Measurements from ENCODE around the gene SDC3.
A peak's percentile ranks its signal among the peaks of the same experiment; 100 is the strongest.

The SDC3 gene

DNA sequence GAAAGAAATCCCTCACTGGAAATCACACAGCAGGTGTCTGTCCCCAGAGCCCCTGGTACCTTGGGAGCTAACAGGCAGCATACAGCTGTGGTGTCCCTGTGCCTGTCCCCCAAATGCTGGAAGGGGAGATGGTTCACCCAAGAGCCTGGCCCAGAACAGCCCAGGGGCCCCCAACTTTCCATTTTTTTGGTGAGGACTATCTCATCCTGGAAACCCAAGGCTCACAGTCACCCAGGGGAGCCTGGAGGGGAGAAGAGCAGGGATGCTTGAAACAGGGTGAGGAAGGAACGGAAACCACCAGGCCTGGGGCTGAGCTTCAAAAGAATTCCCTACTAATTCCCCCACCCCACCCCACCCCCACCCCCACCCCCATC, 3.6 kb downstream of the SDC3 start:
- Histone ChIP-seq H3K4me1 (ENCODE audit: control insufficient read depth, insufficient read depth, low read length) (peaks cover 75% of the 10 kb centered on the region), H3K36me3 (ENCODE audit: control insufficient read depth in 2 of 2, insufficient read depth in 2 of 2, low read length in 2 of 2) (no peaks in the 10 kb centered on the region), H3K27ac (ENCODE audit: low read length) (peak overlapping the region; percentile 62)

DNA sequence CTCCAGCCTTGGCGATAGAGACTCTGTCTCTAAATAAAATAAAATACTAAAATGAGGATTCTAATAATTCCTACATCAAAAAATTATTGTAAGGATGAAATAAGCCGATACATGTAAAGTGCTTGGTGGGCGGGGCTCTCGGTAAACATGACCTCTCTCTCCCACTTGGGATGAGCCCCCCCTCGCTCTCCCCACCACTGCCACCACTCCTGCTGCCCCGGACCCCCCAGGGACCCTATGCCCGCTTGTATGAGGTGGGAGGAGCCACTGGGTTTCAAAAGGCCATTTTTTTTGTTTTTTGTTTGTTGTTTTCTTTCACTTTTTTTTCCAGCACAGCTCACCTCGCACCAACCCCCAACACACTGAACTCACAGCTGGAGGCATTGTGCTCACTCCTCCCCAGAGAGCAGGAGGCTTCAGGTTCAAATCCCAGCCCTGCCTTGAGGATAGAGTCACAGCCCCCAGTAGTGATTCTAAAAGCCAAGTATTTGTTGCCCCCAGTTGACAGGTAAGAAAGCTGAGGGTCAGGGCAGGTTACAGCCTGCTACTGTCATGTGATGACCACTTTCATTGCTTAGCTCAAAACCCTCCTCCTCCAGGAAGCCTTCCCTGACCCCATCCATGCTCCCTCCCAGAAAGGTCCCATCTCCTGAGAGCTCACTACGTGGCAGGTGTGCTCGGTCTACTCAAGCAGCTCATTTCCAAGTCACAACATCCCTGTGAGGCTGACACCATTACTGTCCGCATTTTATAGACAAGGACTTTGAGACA, 4.2 kb downstream of the SDC3 start:
- peaks cover 77% of the 10 kb centered on the region for H3K4me1 ChIP-seq (ENCODE audit: control insufficient read depth, insufficient read depth, low read length)

More for the DNA sequence above, 3.6 kb downstream of the SDC3 start:
- Histone ChIP-seq H3K27me3 (ENCODE audit: control insufficient read depth in 1 of 2, insufficient read depth in 2 of 2, low read length in 2 of 2) (no peaks in the 10 kb centered on the region), H3K9ac (ENCODE audit: low read length in 2 of 2) (no peak overlapping the region), H3K9me3 (ENCODE audit: control insufficient read depth in 2 of 2, low read length in 2 of 2) (no peaks in the 10 kb centered on the region), H3K4me3 (ENCODE audit: low read length in 2 of 2) (no peak overlapping the region)

DNA sequence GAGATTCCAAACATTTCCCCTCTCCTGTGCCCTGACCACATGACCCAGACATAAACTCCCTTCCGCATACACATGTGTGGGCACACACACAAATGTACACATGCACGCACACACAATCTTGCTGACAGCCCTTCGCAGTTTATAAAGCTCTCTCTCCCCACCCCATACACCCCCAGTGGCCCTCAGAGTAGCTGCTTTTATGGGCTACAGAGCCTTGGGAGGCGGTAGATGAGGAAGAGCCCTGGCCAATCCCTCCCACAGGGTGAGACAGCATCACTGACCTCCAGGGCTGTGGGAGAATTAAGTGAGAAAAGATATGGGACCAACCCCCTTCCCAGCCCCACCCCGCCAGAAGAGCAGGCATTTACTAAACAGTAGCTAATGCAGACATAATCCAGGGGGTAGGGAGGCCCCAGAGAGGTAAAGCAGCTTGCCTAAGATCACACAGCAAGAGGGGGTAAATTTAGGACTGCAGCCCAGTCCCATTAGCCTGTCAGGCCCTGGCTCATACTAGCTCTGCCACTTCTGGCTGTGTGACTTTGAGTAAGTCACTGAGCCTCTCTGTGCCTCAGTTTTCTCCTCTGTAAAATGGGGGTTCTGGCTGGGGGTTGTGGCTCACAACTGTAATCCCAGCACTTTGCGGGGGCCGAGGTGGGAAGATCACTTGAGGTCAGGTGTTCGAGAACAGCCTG, 5.1 kb downstream of the SDC3 start:
- Histone ChIP-seq H3K36me3 (ENCODE audit: control insufficient read depth in 2 of 2, insufficient read depth in 2 of 2, low read length in 2 of 2) (peaks cover 0 to 3% of the 10 kb centered on the region in 2 donors), H3K27ac (ENCODE audit: low read length) (peak overlapping the region; percentile 78), H3K9me3 (ENCODE audit: control insufficient read depth in 2 of 2, low read length in 2 of 2) (no peaks in the 10 kb centered on the region), H3K9ac (ENCODE audit: low read length in 2 of 2) (peak overlapping the region; percentile 6 to 29), H3K4me3 (ENCODE audit: low read length in 2 of 2) (peak overlapping the region; percentile 15 to 33), H3K27me3 (ENCODE audit: control insufficient read depth in 1 of 2, insufficient read depth in 2 of 2, low read length in 2 of 2) (no peaks in the 10 kb centered on the region), H3K4me1 (ENCODE audit: control insufficient read depth, insufficient read depth, low read length) (peaks cover 74% of the 10 kb centered on the region)

More for the DNA sequence above, 4.2 kb downstream of the SDC3 start:
- no peaks in the 10 kb centered on the region for H3K9me3 ChIP-seq (ENCODE audit: control insufficient read depth in 2 of 2, low read length in 2 of 2)
- peak overlapping the region; percentile 62 for H3K27ac ChIP-seq (ENCODE audit: low read length)
- no peaks in the 10 kb centered on the region for H3K27me3 ChIP-seq (ENCODE audit: control insufficient read depth in 1 of 2, insufficient read depth in 2 of 2, low read length in 2 of 2)
- no peak overlapping the region for H3K9ac ChIP-seq (ENCODE audit: low read length in 2 of 2)
- H3K36me3 ChIP-seq (ENCODE audit: control insufficient read depth in 2 of 2, insufficient read depth in 2 of 2, low read length in 2 of 2): peaks cover 0 to 3% of the 10 kb centered on the region in 2 donors
- H3K4me3 ChIP-seq (ENCODE audit: low read length in 2 of 2): no peak overlapping the region

DNA sequence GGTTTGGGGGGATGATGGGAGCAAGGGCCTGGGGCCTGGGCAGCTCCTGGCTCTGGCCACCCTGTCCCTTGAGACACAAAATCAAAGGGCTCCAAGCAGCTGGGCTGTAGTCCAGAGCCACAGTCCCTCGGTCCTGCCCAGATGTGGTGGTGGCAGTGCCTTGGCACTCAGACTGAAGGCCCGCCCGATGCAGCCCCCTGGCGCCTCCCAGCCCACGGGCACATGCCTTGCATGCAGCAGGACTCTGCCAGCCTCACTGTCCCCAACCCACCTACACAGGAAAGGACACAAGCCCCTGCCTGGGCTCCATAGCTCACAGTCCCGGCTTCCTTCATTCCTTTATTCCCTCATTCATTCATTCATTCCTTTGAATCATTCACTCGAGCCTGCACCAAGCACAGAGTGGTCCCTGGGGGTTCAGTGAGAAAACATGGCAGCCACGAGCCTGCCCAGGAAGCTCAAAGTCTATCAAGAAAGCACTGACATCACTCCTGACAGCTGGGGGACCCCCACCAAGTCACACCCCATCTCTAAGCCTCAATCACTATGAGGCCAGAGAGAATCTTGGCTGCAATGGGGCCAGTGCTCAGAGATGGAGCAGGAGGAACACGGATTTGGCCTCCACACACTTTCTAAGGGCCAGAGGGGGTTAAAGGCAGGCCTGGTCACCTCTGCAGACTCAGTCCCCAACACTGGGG, 5.8 kb downstream of the SDC3 start:
- Histone ChIP-seq H3K4me1 (ENCODE audit: control insufficient read depth, insufficient read depth, low read length) (peaks cover 79% of the 10 kb centered on the region), H3K9me3 (ENCODE audit: control insufficient read depth in 2 of 2, low read length in 2 of 2) (no peaks in the 10 kb centered on the region), H3K9ac (ENCODE audit: low read length in 2 of 2) (peak overlapping the region; percentile 12 to 29), H3K27ac (ENCODE audit: low read length) (peak overlapping the region; percentile 78), H3K36me3 (ENCODE audit: control insufficient read depth in 2 of 2, insufficient read depth in 2 of 2, low read length in 2 of 2) (peaks cover 0 to 3% of the 10 kb centered on the region in 2 donors), H3K27me3 (ENCODE audit: control insufficient read depth in 1 of 2, insufficient read depth in 2 of 2, low read length in 2 of 2) (no peaks in the 10 kb centered on the region), H3K4me3 (ENCODE audit: low read length in 2 of 2) (peak overlapping the region; percentile 22 to 33)

DNA sequence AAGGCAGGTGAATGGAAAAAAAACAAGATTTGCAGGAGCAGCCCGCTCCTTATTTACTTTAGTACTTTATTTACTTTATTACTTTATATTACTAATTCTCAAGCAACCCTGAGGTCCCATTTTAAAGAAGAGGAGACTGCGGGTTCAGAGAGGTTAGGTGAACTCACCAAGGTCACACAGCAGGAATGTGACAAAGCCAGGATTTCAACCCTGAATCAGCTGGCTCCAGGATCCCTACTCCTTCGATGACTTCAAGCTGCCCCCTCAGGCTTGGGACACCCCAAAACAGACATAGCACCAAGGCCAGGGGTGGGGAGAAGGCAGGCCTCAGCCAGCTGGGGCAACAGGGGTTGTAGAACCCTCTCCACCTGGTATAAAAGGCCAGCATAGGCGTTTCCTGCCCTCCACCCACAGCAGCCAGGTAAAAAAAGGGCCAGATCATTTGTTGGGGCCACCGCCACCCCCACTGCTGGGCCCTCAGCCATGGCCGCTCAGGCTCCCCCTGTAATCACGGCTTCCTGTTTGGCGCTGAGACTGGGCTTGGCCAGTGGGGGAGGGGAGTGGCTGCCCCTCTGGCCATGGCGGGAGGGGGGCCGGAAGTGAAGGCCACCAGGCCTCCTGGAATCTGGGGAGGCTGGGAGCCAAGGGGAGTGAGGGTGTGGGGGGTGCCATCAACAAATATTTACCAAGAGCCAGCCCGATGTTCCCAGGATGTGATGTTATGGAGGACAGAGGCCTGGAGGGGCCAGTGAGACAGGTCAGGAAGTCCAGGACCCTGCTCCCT, 6.6 kb downstream of the SDC3 start:
- Histone ChIP-seq H3K27me3 (ENCODE audit: control insufficient read depth in 1 of 2, insufficient read depth in 2 of 2, low read length in 2 of 2) (no peaks in the 10 kb centered on the region), H3K4me3 (ENCODE audit: low read length in 2 of 2) (peak overlapping the region in 1 of 2 donors; percentile 22)

DNA sequence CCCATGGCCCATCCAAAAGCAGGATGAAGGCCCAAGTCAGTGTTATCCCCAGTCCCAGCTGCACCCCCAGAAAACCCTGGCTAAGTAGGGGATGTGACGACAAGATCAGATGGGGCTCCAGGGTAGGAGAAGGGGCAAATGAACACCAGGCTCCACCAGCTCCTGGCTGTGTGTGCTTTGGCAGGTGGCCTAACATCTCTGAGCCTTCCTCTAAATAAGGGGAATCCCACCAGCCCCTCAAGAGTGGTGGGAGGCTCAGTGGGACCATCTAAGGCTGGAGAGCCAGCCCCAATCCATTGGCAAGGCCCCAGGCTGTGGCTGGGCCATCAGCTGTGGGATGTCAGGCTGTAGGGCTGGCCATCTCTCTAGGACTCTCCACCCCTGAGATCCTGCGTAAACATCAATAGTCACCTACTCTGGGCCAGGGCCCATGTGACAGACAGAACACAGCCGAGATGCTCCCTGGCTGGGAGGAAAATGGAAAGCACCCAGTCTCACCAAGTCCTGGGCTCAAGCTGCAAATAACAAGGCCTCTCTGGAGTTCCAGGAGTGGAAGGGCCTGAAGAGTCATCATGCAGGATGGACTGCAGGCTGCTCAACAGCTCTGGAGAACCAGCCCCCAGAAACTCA, 7.5 kb downstream of the SDC3 start:
- H3K4me3 ChIP-seq (ENCODE audit: low read length in 2 of 2): peak overlapping the region in 1 of 2 donors; percentile 13
- peak overlapping the region; percentile 78 for H3K27ac ChIP-seq (ENCODE audit: low read length)
- peaks cover 80% of the 10 kb centered on the region for H3K4me1 ChIP-seq (ENCODE audit: control insufficient read depth, insufficient read depth, low read length)
- no peaks in the 10 kb centered on the region for H3K9me3 ChIP-seq (ENCODE audit: control insufficient read depth in 2 of 2, low read length in 2 of 2)
- peaks cover 0 to 3% of the 10 kb centered on the region in 2 donors for H3K36me3 ChIP-seq (ENCODE audit: control insufficient read depth in 2 of 2, insufficient read depth in 2 of 2, low read length in 2 of 2)
- H3K9ac ChIP-seq (ENCODE audit: low read length in 2 of 2): peak overlapping the region in 1 of 2 donors; percentile 40
- H3K27me3 ChIP-seq (ENCODE audit: control insufficient read depth in 1 of 2, insufficient read depth in 2 of 2, low read length in 2 of 2): no peaks in the 10 kb centered on the region

More for the DNA sequence above, 6.6 kb downstream of the SDC3 start:
- no peaks in the 10 kb centered on the region for H3K9me3 ChIP-seq (ENCODE audit: control insufficient read depth in 2 of 2, low read length in 2 of 2)
- peaks cover 0 to 3% of the 10 kb centered on the region in 2 donors for H3K36me3 ChIP-seq (ENCODE audit: control insufficient read depth in 2 of 2, insufficient read depth in 2 of 2, low read length in 2 of 2)
- H3K27ac ChIP-seq (ENCODE audit: low read length): peak overlapping the region; percentile 78
- H3K4me1 ChIP-seq (ENCODE audit: control insufficient read depth, insufficient read depth, low read length): peaks cover 80% of the 10 kb centered on the region
- H3K9ac ChIP-seq (ENCODE audit: low read length in 2 of 2): peak overlapping the region; percentile 36 to 40

DNA sequence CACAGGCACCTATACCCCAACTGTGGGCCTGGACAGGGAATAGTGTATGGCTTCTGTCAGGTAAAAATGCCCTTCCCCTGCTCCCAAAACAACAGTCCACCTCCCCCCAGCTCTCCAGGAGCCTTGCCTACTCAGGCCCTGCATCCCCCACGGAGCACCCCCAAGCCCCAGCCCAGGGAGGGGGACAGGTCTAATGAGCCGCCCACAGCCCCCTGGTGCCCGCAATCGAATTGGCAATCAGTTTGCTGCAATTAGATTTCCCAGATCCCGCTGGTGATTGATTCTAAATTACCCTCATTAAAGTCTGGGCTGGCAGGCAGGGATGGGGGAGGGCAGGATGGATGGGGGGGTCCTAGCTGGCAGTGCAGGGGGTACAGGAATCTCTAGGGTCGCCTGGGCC, 8.1 kb downstream of the SDC3 start:
- Histone ChIP-seq H3K4me3 (ENCODE audit: low read length in 2 of 2) (no peak overlapping the region), H3K9me3 (ENCODE audit: control insufficient read depth in 2 of 2, low read length in 2 of 2) (no peaks in the 10 kb centered on the region), H3K4me1 (ENCODE audit: control insufficient read depth, insufficient read depth, low read length) (peaks cover 79% of the 10 kb centered on the region), H3K36me3 (ENCODE audit: control insufficient read depth in 2 of 2, insufficient read depth in 2 of 2, low read length in 2 of 2) (peaks cover 0 to 3% of the 10 kb centered on the region in 2 donors), H3K9ac (ENCODE audit: low read length in 2 of 2) (no peak overlapping the region), H3K27me3 (ENCODE audit: control insufficient read depth in 1 of 2, insufficient read depth in 2 of 2, low read length in 2 of 2) (no peaks in the 10 kb centered on the region), H3K27ac (ENCODE audit: low read length) (peak overlapping the region; percentile 78)

DNA sequence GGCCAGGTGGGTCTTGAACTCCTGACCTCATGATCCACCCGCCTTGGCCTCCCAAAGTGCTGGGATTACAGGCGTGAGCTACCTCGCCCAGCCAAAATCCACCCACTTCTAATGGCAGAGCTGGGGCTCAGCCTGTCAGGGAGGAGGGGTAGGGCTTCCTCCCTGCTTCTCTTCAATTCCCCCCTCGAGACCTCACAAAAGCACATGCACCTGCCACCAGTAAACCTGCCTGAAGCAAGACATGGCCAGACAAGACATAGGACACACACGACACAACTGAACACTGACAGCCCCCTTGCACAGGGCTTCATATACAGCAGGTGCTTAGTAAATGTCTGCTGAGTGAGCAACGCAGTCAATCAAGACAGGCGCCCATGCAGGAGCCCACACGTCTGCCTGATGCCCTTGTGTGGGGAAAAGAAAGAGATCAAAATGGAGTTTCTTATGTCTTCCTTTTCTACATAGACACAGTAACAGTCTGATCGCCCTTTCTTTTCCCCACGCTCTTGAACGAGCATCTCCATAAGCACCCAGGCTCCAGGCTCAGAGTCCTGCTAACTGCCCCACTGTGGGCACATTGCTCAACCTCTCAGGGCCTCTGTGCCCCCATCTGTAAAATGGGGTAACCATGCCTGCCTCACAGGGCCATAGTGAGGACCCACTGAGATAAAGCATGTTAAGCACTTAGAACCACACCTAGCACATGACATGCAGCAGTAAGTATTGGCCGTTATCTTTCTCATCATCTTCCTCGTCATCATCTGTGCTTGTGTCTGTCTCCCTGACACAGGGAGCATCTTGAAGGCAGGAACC, 8.8 kb downstream of the SDC3 start:
- H3K9me3 ChIP-seq (ENCODE audit: control insufficient read depth in 2 of 2, low read length in 2 of 2): no peaks in the 10 kb centered on the region
- no peak overlapping the region for H3K9ac ChIP-seq (ENCODE audit: low read length in 2 of 2)
- H3K27ac ChIP-seq (ENCODE audit: low read length): peak overlapping the region; percentile 53
- H3K4me1 ChIP-seq (ENCODE audit: control insufficient read depth, insufficient read depth, low read length): peaks cover 81% of the 10 kb centered on the region
- no peak overlapping the region for H3K4me3 ChIP-seq (ENCODE audit: low read length in 2 of 2)
- H3K36me3 ChIP-seq (ENCODE audit: control insufficient read depth in 2 of 2, insufficient read depth in 2 of 2, low read length in 2 of 2): peaks cover 0 to 3% of the 10 kb centered on the region in 2 donors
- H3K27me3 ChIP-seq (ENCODE audit: control insufficient read depth in 1 of 2, insufficient read depth in 2 of 2, low read length in 2 of 2): no peaks in the 10 kb centered on the region

DNA sequence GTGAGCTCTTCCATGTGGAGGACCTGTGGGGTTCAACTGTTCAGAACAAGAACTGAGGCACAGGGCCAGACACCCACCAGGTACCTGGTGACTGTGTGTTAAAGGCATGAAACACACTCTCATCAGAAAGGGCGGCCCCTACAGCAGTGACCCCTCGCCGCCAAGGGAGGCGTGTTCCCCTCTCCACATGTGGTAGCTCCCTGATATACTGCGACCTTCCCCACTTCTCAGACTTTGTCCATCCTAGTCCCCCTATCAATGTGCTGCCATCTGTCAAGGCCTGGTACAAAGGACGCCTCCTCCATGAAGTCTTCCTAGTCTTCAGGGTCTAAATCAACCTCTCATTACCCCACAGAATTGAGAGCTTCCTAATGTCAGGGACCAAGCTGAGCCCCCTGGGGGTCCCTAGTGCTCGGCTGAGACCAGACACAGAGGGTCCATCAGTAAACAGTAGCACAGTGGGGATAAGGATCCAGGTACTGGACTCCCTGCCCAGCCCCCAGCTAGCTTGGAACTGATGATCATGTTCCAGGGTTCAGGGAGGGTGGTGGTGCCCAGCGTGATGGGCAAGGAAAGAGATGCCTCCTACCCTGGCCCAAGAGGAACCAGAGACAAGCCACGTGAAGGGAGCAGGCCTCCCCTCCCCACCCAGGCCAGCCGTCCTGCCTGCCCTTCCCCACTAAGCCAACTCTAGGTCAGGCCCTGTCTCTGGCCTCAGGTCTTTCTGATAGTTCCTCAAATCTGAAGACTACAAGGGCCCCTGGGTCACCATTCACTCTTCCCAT, 10.3 kb downstream of the SDC3 start:
- Histone ChIP-seq H3K27me3 (ENCODE audit: control insufficient read depth in 1 of 2, insufficient read depth in 2 of 2, low read length in 2 of 2) (no peaks in the 10 kb centered on the region), H3K36me3 (ENCODE audit: control insufficient read depth in 2 of 2, insufficient read depth in 2 of 2, low read length in 2 of 2) (peaks cover 2 to 3% of the 10 kb centered on the region in 2 donors), H3K27ac (ENCODE audit: low read length) (peak overlapping the region; percentile 77), H3K4me1 (ENCODE audit: control insufficient read depth, insufficient read depth, low read length) (peaks cover 83% of the 10 kb centered on the region), H3K4me3 (ENCODE audit: low read length in 2 of 2) (no peak overlapping the region), H3K9ac (ENCODE audit: low read length in 2 of 2) (peak overlapping the region; percentile 29 to 36), H3K9me3 (ENCODE audit: control insufficient read depth in 2 of 2, low read length in 2 of 2) (no peaks in the 10 kb centered on the region)

Measured in stomach smooth muscle (tissue), 2 donors.